HG02943 (cell line): Measurements from ENCODE around the gene MAK.
A peak's percentile ranks its signal among the peaks of the same experiment; 100 is the strongest.
"Not testable (repeated sequence)": the region's sequence is repeated elsewhere in the genome, so short reads cannot be mapped to it uniquely, and the experiment has no call there.

ENCODE experiments used
- ATAC-seq: cut with Tn5 transposase; IDR thresholded peaks from one replicate; pipeline ENCODE4 v1.9.1; 2021; ENCODE audit warnings: mild to moderate bottlenecking, low read depth, moderate library complexity; ENCODE audit not compliant: unreplicated experiment

The MAK gene

DNA sequence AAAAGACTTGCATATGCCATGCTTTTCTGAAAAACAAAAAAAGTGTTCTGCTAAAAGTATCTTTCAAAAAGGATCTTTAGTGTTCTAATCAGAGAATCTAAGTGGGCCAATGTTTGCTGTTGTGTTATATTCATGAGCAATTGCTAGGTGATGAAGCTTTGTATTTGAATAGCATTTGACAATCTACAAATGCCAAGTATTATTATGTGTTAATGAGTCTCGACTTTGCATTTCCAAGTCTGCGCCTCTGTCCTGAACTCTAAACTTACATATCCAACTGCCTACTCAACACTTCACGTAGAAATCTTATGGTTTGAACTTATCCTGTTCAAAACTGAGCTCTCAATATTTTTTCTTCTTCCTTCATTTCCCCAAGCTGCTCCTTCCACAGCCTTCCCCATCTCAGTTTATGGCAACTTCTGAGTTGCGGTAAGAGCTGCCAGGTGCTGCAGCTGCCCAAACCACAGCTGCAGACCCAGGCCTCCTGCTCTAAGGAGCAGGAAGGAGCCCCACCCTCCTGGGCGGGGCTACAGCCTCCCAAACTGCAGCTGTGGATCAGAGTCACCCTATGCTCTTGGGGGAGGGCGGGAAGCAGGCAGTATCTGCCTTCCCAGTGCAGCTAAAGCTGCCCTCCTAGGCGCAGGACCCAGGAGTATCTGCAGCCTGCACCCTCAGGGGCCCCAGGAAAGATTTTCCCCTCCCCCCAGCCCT lies 16.7 kb upstream of the MAK start:
- no peak for ATAC-seq

- not testable (repeated sequence) for ATAC-seq
Observed at GRCh38 chr6:10853849-10854300, 15.5 kb upstream of the MAK start.

DNA sequence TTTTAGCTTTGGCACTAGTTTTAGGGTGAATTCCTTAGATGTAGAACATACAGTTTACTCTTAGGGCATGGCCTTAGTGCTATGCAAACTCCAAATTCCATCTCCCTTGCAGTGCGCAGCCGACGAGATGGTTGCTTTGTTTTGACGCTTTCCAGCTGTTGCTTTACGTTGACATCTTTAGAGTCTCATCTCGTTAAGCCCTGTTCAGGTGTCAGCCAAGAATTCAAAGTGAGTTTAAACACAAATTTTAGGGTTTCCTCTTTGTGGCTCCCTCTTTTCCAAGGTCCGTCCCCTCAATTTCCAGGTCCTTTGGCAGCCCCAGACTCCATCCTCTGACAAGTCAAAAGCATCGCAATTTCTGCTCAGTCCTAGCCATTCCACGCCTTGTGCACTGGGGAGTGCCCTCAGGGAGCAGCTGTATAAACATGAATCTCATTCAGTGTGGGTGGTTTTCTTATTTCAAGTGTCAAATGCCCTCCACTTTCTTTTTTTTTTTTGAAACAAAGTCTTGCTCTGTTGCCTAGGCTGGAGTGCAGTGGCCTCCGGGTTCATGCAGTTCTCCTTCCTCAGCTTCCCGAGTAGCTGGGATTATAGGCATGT lies 14.1 kb upstream of the MAK start:
- no peak for ATAC-seq

- no peak for ATAC-seq
Observed at GRCh38 chr6:10850728-10851127, 12.4 kb upstream of the MAK start.

DNA sequence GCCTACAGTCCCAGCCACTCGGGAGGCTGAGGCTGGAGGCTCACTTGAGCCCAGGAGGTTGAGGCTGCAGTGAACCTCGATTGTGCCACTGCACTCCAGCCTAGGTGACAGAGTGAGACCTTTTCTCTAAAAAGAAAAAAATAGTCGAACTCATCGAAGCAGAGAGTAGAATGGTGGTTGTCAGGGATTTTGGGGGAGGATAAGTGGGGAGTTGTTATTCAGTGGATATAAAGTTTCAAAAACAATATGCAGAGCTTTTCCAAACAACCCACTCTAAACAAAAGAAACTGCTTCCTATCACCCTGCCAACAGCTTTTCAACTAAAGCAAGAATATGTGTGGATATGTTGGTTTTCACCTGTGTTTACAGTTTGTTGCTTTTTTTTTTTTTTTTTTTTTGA lies 11.6 kb upstream of the MAK start:
- ATAC-seq, result no peak

- no peak for ATAC-seq
Observed at GRCh38 chr6:10847684-10848083, 9.3 kb upstream of the MAK start.

GRCh38 chr6:10843554-10843953 lies 5.2 kb upstream of the MAK start:
- no peak for ATAC-seq

- ATAC-seq, result peak; percentile 66
Observed at GRCh38 chr6:10838794-10839333, 525 bp upstream of the MAK start.

GRCh38 chr6:10837622-10837994 lies 731 bp downstream of the MAK start:
- ATAC-seq, result no peak

GRCh38 chr6:10837009-10837621 lies 1.2 kb downstream of the MAK start:
- no peak for ATAC-seq

- ATAC-seq, result no peak
Observed at GRCh38 chr6:10834823-10835222, 3.5 kb downstream of the MAK start.

DNA sequence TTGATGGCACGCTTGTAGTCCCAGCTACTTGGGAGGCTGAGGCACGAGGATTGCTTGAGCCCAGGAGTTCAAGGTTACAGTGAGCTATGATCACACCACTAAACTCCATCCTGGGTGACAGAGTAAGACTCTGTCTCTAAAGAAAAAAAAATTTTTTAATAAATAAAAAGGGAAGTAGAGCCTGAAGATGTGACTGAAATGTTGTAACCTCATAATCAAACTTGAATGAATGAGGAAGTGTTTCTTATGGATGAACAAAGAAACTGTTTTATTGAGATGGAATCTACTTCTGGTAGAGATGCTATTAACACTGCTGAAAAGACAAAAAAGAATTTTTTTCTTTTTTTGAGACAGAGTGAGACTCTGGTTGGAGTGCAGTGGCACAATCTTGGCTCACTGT lies 6.7 kb downstream of the MAK start:
- ATAC-seq, result no peak

DNA sequence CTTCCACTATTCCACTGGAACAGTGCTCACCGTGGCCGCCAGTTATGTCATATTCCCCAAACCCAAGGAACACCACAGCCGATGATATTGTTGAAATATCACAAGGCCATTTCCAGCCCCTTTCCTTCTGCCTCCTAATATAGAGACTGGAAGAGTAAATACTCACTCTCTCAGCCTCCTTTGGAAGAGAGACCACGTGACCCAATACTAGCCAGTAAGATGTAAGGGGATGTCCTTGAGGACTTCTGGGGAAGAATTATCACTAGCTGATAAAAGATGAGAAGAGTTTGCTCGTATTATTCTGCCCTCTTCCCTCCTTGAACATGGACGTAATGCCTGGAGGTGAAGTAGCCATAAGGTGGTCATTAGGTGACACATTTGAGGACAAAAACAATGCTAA lies 13.5 kb downstream of the MAK start:
- no peak for ATAC-seq

DNA sequence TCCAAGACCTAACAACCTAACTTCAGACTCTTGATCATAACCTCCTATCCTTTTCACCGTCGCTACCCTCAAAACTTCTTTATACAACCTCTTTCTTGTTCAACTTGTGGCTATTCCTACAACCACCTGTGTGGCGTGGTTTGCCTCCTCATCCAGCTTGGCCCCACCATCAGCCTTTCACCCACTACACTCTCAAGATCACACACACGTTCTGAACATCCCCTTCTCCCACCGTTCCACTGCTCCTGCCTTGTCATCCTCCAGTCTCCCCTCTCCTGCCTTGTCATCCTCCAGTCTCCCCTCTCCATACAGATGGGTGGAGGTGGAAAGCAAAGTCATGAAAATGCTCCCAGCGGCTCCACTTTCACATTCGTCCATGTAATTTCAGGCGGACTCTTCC lies 14.0 kb downstream of the MAK start:
- no peak for ATAC-seq

DNA sequence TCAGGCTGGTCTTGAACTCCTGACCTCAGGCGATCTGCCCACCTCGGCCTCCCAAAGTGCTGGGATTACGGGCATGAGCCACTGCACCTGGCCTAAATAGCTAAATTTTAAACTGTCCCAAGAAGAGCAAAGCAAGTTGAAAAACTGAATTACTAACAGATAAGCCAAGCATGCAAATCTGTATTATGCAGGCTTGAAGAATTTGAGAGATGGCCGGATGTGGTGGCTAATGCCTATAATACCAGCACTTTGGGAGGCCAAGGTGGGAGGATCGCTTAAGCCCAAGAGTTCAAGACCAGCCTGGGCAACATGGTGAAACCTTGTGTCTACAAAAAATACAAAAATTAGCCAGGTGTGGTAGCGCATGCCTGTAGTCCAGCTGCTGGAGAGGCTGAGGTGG lies 24.2 kb downstream of the MAK start:
- not testable (repeated sequence) for ATAC-seq

GRCh38 chr6:10809098-10809497 lies 29.2 kb downstream of the MAK start:
- ATAC-seq, result no peak

DNA sequence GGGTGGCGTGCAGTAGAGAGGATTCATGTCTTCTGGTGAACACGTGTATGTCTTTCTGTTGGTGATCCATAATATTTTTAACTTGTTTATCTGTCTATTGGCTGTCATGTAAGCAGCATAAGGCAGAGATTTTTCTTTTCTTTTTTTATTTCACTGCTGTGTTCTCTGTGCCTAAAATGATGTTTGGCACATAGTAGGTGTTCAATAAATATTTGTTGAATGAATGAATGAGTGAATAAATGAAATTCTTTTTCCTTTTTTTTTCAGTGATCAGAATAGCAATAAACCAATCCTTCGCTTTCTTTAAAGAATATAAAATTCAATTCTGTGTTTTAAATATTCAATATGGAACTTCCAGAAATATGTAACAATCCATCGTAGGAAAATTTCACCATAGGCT lies 30.0 kb downstream of the MAK start:
- ATAC-seq, result no peak

DNA sequence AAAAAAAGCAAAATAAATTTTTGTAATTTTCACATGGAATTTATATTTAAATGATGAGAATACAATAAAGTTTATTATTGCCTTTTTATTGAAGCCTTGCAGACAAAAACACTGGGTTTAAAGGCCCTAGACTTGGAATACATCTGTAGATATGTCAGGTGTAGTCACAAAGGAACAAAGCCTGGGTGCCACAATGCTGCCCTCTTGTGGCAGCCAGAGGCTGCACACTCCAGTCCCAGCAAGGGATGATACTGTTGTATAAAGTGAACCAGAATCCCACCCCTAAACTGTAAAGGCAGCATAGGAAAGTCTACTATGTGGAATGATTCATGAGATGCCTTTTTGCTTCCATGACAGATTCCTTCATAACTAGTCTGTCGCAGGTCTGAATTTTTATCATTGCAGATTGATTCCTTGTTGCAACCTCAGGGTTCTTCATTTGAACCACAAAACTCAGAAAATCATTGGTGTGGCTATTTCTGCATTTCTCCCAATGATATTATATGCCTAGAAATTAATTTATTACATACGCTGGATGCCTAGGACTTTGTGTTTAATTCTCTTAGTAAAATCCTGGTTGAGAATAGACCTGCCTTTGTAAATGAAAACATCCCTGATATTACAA lies 37.0 kb downstream of the MAK start:
- peak; percentile 93 for ATAC-seq

- ATAC-seq, result no peak
Observed at GRCh38 chr6:10800810-10801209, 37.5 kb downstream of the MAK start.

GRCh38 chr6:10794239-10794638 lies 44.1 kb downstream of the MAK start:
- ATAC-seq, result no peak

- ATAC-seq, result no peak
Observed at GRCh38 chr6:10793695-10794094, 44.6 kb downstream of the MAK start.
